ENCODE results near the gene PIGX.
A peak's percentile ranks its signal among the peaks of the same experiment; 100 is the strongest.

Gene PIGX

GRCh38 chr3:196711838-196712513 lies at the start of gene PIGX, which contains the start of gene CEP19:
TSS of gene PIGX (plus strand) at chr3:196712377.
TSS of gene CEP19 (minus strand) at chr3:196712250. CDS start at chr3:196708657, 3,593 bp downstream.
- peak; percentile 81 for FAIRE-seq
- TF ChIP-seq POLR2A (IDR thresholded peaks at IDR 0.05; ENCODE audit: low read depth, low read length) = peak; percentile 77
- DNase-seq (ENCODE audit: insufficient read length, low spot score) = peak; percentile 95

DNA sequence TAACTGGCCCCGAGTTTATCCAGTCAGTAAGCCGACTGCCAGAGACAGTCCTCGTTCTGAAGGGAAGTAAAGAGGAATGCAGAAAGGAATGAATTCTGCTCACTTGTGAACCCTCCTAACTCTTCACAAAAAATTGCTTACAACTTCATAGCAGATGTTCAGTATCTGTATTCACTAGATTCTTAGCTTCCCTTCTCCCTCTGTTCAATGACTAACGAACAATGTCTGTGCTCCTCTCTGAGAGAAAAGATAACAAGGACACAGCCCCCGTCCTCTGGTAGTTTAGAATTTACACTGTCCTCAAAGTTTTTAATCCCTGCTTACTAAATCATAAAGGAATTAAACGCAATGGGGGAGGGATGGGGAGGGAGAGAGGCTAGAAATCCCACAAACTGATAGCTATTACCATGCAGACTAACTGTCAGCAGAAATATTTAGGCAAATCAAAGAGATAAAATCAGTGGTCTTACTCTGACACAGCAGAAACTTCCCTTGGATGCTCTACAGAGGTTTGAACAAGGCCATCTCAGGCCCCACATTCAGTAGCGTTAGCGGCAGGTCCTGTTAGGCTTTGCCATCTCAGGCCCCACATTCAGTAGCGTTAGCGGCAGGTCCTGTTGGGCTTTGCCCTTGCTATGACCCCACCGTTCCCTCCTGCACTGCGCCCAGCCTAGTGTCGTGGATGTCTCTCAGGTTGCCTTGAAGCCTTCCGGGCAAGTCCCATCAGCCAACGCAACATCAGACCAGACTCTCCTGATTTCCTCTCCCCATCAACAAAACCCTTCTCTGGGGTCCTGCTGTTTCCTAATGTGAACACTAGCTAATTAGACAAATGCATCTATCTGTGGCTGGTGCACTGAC lies 49.2 kb upstream of the PIGX start:
- FAIRE-seq (no peak), DNase-seq (ENCODE audit: insufficient read length, low spot score) (no peak)
- TF ChIP-seq POLR2A (IDR thresholded peaks at IDR 0.05; ENCODE audit: low read depth, low read length) = no peak

DNA sequence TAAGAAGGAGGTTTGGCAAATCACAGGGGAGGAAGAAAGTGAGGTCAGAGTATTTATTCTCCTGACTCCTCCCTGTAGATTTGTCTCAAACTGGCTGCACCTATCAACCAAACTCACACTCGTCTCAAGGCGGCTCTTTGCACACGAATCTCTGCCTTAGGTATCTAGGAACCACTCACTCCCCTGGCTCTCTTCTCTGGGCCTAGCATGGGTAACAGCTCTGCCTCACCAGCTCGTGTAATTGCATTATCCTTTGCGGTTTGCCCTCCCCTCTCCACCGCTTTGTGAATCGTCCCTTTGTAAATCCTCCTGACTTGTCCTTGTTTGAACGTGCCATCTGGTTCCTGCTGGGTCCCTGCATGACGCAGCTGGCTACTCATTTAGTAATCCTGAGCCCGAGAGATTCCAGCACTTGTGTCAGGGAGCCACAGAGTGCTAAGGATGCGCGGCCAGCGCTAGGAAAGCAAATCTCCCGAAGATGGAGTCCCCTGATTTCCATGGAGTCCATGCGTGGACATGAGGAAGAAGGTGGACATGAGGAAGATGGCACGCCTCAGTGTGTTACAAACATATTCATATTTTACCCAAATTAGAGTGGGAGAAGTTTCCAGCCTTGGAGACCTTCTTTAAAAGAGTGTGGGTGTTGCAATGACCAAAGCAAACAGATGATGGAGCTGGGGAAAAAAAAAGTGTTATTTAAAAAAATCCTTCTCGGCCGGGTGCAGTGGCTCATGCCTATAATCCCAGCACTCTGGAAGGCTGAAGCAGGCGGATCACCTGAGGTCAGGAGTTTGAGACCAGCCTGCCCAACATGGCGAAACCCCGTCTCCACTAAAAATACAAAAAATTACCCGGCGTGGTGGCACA lies 45.9 kb upstream of the PIGX start:
- FAIRE-seq (peak; percentile 97), DNase-seq (ENCODE audit: insufficient read length, low spot score) (peak; percentile 85)
- no peak for TF ChIP-seq POLR2A (IDR thresholded peaks at IDR 0.05; ENCODE audit: low read depth, low read length)

DNA sequence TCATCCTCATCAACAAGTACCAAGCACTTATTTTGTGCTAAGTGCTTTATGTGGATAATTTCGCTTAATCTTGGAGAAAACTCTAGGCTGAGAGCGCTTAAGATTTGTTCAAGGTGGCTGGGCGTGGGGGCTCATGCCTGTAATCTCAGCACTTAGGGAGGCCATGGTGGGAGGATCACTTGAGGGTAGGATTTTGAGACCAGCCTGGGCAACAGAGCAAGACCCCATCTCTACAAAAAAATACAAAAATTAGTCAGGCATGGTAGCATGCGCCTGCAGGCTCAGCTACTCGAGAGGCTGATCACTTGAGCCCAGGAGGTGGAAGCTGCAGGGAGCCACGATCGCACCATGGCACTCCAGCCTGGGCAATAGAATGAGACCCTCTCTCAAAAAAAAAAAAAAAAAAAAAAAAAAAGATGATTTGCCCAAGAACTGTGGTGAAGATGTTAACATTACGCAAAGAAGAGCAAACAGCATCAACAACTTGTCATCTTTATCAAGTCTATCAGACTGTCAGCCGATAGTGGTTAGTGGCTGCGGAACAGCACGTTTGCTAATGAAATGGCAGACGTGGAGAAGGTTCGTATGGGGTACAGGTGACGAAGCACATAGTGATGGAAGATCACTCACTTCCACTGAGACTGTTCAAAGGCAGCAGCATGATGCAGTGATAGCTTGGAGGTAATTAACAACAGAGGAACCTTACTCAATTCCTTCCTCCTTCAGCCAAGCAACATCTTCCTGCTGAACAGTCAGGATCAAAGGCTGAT lies 44.9 kb upstream of the PIGX start:
- no peak for FAIRE-seq
- DNase-seq (ENCODE audit: insufficient read length, low spot score) = no peak
- no peak for TF ChIP-seq POLR2A (IDR thresholded peaks at IDR 0.05; ENCODE audit: low read depth, low read length)

- FAIRE-seq = no peak
- DNase-seq (ENCODE audit: insufficient read length, low spot score) = no peak
Observed at GRCh38 chr3:196670339-196670738, 41.8 kb upstream of the PIGX start.

DNA sequence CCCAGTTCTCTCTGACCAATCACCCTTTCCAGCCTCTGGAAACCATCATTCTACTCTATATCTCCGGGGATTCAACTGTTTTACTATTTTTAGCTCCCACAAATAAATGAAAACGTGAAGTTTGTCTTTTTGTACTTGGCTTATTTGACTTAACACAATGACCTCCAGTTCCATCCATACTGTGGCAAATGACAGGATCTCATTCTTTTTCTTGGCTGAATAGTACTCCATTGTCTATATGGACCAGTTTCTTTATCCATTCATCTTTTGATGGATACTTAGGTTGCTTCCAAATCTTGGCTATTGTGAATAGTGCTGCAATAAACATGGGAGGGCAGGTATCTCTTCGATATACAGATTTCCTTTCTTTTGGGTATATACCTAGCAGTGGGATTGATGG lies 38.5 kb upstream of the PIGX start:
- DNase-seq (ENCODE audit: insufficient read length, low spot score) (no peak), FAIRE-seq (no peak)
- TF ChIP-seq POLR2A (IDR thresholded peaks at IDR 0.05; ENCODE audit: low read depth, low read length) = no peak

More at GRCh38 chr3:196670339-196670738, 41.8 kb upstream of the PIGX start:
- no peak for TF ChIP-seq POLR2A (IDR thresholded peaks at IDR 0.05; ENCODE audit: low read depth, low read length)

DNA sequence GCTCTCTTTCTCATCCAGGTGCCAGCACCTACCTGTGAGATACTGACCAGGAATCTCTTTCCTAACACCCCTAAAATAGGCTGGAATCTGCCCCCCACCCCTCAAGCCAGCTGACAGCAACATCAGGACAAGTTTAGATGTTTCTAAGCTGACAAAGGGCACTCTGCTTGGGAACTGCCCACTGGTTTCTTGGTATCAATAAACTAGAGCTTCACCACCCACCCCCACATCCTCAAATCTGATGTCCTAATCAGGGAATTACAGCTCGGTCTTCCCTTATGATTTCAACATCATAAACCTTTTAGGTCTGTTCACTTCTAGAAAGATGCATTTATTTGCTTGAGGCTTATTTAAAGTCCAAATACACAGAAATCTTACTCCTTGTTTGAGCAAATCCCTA lies 34.8 kb upstream of the PIGX start:
- no peak for DNase-seq (ENCODE audit: insufficient read length, low spot score)
- TF ChIP-seq POLR2A (IDR thresholded peaks at IDR 0.05; ENCODE audit: low read depth, low read length) = no peak
- no peak for FAIRE-seq

- no peak for TF ChIP-seq POLR2A (IDR thresholded peaks at IDR 0.05; ENCODE audit: low read depth, low read length)
- DNase-seq (ENCODE audit: insufficient read length, low spot score) (no peak), FAIRE-seq (no peak)
Observed at GRCh38 chr3:196677931-196678330, 34.2 kb upstream of the PIGX start.

DNA sequence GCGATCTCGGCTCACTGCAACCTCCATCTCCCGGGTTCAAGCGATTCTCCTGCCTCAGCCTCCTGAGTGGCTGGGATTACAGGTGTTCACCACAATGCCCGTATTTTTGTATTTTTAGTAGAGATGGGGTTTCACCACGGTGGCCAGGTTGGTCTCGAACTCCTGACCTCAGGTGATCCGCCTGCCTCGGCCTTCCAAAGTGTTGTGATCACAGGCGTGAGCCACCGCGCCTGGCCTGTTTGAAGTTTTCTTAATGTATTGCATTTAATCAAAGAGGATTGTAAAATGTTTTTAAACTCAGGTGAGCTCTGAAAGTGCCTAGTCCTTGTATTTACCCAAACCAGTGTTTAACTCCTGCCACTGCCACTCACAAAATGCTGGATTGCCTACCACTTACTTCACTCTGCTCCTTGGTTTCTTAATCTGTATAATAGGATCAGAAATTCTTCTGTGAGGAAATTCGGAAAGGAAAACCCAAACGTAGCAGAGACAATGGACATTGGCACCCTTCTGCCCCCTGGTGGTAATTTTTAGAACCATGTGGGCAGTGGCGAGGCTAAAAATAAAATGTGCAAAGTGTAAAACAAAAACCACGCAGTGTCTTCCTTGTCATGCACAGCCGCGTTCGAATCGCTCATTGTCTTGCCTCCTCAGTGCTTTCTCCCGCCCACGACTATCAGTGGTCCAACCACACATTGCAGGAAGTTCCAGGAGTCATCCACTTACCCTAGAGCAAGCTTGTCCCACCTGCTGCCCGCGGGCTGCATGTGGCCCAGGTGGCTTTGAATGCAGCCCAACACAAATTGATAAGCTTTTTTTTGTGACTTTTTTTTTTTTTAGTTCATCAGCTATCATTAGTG lies 27.4 kb upstream of the PIGX start:
- DNase-seq (ENCODE audit: insufficient read length, low spot score) = peak; percentile 58
- peak; percentile 85 for FAIRE-seq
- TF ChIP-seq POLR2A (IDR thresholded peaks at IDR 0.05; ENCODE audit: low read depth, low read length) = no peak

DNA sequence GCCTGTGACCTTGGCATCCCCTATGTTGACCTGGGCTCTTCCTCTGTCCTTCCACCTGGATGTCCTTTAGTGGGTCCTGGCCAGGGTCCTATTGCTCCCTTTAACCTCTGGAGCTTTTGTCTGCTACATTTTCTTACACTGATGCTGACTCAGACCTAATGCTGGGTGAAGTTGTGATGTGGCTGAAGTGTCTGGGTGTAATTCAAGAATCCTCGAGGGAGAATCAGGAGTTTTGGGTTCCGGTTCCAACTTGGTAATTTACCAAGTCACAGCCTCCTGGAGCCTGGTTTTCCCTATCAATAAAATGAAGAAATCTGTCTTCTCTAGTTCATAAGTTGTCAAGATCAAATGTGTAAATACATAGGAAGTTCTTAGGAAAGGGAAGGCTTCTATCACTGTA lies 25.7 kb upstream of the PIGX start:
- DNase-seq (ENCODE audit: insufficient read length, low spot score) (no peak), FAIRE-seq (no peak)
- TF ChIP-seq POLR2A (IDR thresholded peaks at IDR 0.05; ENCODE audit: low read depth, low read length) = no peak

DNA sequence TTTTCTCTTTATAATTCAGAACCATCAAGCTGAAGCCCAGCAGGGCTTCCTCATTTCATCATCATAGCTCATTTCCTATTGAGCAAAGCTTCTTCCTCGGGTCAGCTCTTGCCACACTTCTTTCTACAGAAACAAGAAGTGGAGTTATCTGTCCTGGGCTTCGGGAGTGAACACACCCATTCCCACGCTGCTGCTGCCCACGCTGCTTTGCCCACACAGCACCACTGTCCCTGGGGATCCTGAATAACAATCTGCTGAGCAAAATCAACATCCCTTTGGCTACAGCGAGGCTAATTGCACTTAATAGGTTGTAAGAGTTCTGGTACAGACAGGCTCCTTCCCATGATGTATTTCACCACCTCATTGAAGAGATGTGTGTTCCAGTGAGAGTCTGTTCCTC lies 23.8 kb upstream of the PIGX start:
- TF ChIP-seq POLR2A (IDR thresholded peaks at IDR 0.05; ENCODE audit: low read depth, low read length) = no peak
- peak; percentile 55 for FAIRE-seq
- no peak for DNase-seq (ENCODE audit: insufficient read length, low spot score)

DNA sequence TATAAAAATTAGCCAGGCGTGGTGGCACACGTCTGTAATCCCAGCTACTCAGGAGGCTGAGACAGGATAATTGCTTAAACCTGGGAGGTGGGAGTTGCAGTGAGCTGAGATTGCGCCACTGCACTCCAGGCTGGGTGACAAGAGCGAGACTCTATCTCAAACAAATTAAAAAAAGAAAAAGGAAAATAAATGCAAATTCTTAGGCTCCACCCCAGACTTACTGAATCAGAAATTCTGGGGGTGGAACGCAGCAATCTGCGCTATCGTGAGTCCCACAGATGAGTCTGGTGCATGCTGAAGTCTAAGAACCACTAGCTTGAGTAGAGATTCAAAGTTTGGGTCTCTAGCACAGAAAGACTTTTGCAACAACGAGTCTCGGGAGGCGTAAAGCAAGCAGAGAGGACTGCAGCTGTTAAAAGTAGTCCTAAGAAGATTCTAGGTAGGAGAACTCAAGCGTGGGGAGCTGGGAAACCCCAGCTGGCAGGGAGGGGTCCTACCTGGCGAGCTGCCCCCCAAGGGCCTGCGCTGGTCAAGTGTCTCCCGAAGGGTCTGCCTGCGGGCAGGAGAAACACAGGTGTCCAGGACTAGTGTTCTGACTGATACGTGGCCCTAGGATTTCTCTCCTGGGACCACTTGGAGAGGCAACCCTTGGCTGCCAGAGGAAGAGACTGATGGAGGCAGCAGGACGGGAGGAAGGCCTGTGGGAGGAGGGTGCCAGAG lies 22.1 kb upstream of the PIGX start:
- no peak for TF ChIP-seq POLR2A (IDR thresholded peaks at IDR 0.05; ENCODE audit: low read depth, low read length)
- no peak for FAIRE-seq
- DNase-seq (ENCODE audit: insufficient read length, low spot score) = no peak
